ENCODE measurements around the gene MRPL37. TPM values are rescaled to one million over a fixed set of nuclear protein-coding genes. Genes with fewer than 3 reads are reported as not detected.

MRPL37 gene
- polyA plus RNA-seq, 1 donor (not counting 4 experiments of a cell fraction or from before 2014, with no cell fraction given), result 30.9 TPM

GRCh38 chr1:54180701-54181360, 19.1 kb upstream of the MRPL37 start:
- FAIRE-seq (no peak), DNase-seq (ENCODE audit: low read depth, low spot score) (no peak)
- TF ChIP-seq CTCF (optimal IDR thresholded peaks at IDR 0.05 in 1 of 3, IDR thresholded peaks at IDR 0.05 in 1 of 3, conservative IDR thresholded peaks at IDR 0.05 in 1 of 3; ENCODE audit: extremely low read depth in 1 of 3, insufficient read depth in 2 of 3, low read length in 3 of 3), result no peak
- no peak for TF ChIP-seq EZH2 (IDR thresholded peaks at IDR 0.05; ENCODE audit: low read length)
- no peaks in the 10 kb centered on the region for H3K9me3 ChIP-seq (ENCODE audit: control insufficient read depth, low read depth, low read length)
- H3K27ac ChIP-seq (ENCODE audit: control insufficient read depth, insufficient read depth, low read length), result no peak overlapping the region
- H3K79me2 ChIP-seq (ENCODE audit: control insufficient read depth, insufficient read depth, low read length), result no peaks in the 10 kb centered on the region
- H3K9ac ChIP-seq (ENCODE audit: control insufficient read depth, extremely low read depth, insufficient read depth, low read length), result no peak overlapping the region
- H2AFZ ChIP-seq (ENCODE audit: control insufficient read depth, low read length), result no peak overlapping the region
- H4K20me1 ChIP-seq (ENCODE audit: control insufficient read depth, extremely low read depth, insufficient read depth, low read length), result no peaks in the 10 kb centered on the region
- H3K4me1 ChIP-seq (ENCODE audit: control insufficient read depth, extremely low read depth, insufficient read depth, low read length), result no peaks in the 10 kb centered on the region
- H3K27me3 ChIP-seq (ENCODE audit: control insufficient read depth, extremely low read depth, insufficient read depth, low read length), result no peaks in the 10 kb centered on the region
- no peak overlapping the region for H3K4me2 ChIP-seq (ENCODE audit: control insufficient read depth, extremely low read depth, insufficient read depth, low read depth, low read length)
- no peak overlapping the region for H3K4me3 ChIP-seq (ENCODE audit: control insufficient read depth in 2 of 3, extremely low read depth in 1 of 3, insufficient read depth in 2 of 3, low read depth in 1 of 3, low read length in 3 of 3)
- dilution Hi-C loops (cut with MboI; ENCODE audit: extremely low pct_ligation_motif_present, low sequenced_read_pairs), result no loop called here
- no peaks in the 10 kb centered on the region for H3K36me3 ChIP-seq (ENCODE audit: control insufficient read depth in 2 of 2, extremely low read depth in 1 of 2, insufficient read depth in 2 of 2, low read length in 2 of 2)
- H3K9me1 ChIP-seq (ENCODE audit: control insufficient read depth, extremely low read depth, insufficient read depth, low read length), result no peaks in the 10 kb centered on the region

- Histone ChIP-seq H3K9me1 (ENCODE audit: control insufficient read depth, extremely low read depth, insufficient read depth, low read length) (no peaks in the 10 kb centered on the region), H3K9ac (ENCODE audit: control insufficient read depth, extremely low read depth, insufficient read depth, low read length) (no peak overlapping the region), H4K20me1 (ENCODE audit: control insufficient read depth, extremely low read depth, insufficient read depth, low read length) (no peaks in the 10 kb centered on the region), H3K4me2 (ENCODE audit: control insufficient read depth, extremely low read depth, insufficient read depth, low read depth, low read length) (no peak overlapping the region), H3K27ac (ENCODE audit: control insufficient read depth, insufficient read depth, low read length) (no peak overlapping the region), H2AFZ (ENCODE audit: control insufficient read depth, low read length) (no peak overlapping the region), H3K27me3 (ENCODE audit: control insufficient read depth, extremely low read depth, insufficient read depth, low read length) (no peaks in the 10 kb centered on the region), H3K36me3 (ENCODE audit: control insufficient read depth in 2 of 2, extremely low read depth in 1 of 2, insufficient read depth in 2 of 2, low read length in 2 of 2) (no peaks in the 10 kb centered on the region), H3K4me1 (ENCODE audit: control insufficient read depth, extremely low read depth, insufficient read depth, low read length) (no peaks in the 10 kb centered on the region), H3K79me2 (ENCODE audit: control insufficient read depth, insufficient read depth, low read length) (no peaks in the 10 kb centered on the region), H3K4me3 (ENCODE audit: control insufficient read depth in 2 of 3, extremely low read depth in 1 of 3, insufficient read depth in 2 of 3, low read depth in 1 of 3, low read length in 3 of 3) (no peak overlapping the region), H3K9me3 (ENCODE audit: control insufficient read depth, low read depth, low read length) (no peaks in the 10 kb centered on the region)
- DNase-seq (ENCODE audit: low read depth, low spot score) (no peak), FAIRE-seq (no peak)
- dilution Hi-C loops (cut with MboI; ENCODE audit: extremely low pct_ligation_motif_present, low sequenced_read_pairs), result no loop called here
- TF ChIP-seq EZH2 (IDR thresholded peaks at IDR 0.05; ENCODE audit: low read length) (no peak), CTCF (optimal IDR thresholded peaks at IDR 0.05 in 1 of 3, IDR thresholded peaks at IDR 0.05 in 1 of 3, conservative IDR thresholded peaks at IDR 0.05 in 1 of 3; ENCODE audit: extremely low read depth in 1 of 3, insufficient read depth in 2 of 3, low read length in 3 of 3) (no peak)
Observed at GRCh38 chr1:54186056-54186455, 13.9 kb upstream of the MRPL37 start.

Data from keratinocyte (primary cell).